Measurements from ENCODE around the gene SMTN. TPM values are rescaled to one million over a fixed set of nuclear protein-coding genes. Genes with fewer than 3 reads are reported as not detected.
"Not testable (repeated sequence)": the region's sequence is repeated elsewhere in the genome, so short reads cannot be mapped to it uniquely, and the experiment has no call there.

The SMTN gene
- total and polyA plus RNA-seq, 8 donors, result 71.0 to 99.7 (median 88.2) TPM

DNA sequence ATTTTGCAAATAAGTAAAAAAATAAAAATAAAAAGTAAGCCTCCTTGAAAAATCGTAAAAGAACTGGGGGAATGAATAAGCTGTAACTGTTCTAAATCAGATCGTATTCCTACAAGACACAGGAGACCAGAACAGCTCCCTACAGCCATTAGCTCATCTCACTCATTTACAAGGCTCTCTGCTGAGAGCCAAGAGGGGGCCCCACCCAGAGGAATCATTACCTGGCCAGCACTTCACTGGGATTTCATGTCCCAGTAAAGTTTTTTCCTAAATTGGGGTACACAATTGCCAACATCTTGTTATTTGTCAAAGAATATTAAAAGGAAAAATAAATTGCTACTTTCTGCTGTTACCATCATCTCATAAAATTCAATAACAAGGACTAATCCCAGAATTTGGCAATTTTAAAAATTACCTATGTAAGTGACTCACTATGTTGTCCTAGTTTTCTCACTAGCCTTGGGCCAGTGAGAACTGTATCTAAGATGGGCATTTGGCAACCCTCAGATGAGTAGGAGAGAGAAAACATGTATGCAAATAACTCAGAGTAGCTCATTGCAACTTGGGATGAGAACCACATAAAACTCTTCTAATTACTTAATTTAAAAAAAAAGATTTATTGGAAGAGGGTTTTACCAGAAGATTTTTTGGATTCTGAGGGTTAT lies 18.4 kb upstream of the SMTN start:
- ATAC-seq, result no peak
- H3K27ac ChIP-seq, result no peak overlapping the region

DNA sequence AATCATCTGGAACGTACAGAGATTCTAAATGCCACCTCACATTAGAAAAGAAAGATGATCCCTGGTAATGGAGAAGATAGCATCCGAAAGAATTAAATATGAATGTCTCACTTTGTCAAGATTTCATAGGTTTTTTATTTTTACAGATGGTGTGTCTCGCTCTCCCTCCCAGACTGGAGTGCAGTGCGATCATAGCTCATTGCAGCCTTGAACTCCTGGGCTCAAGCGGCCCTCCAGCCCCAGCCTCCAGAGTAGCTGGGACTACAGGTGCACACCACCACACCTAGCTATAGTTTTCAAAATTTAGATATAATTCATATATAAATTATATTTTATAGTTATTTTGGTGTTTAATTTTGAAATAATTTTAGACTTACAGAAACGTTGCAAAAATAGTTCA lies 16.7 kb upstream of the SMTN start:
- ATAC-seq, result no peak
- Histone ChIP-seq H3K4me3 (no peak overlapping the region), H3K4me1 (peaks cover 0 to 5% of the 10 kb centered on the region in 2 donors), H3K27ac (no peak overlapping the region), H3K9me3 (no peaks in the 10 kb centered on the region), H3K27me3 (no peaks in the 10 kb centered on the region), H3K36me3 (no peaks in the 10 kb centered on the region)
- no peak for DNase-seq
- TF ChIP-seq, protein P1, sequence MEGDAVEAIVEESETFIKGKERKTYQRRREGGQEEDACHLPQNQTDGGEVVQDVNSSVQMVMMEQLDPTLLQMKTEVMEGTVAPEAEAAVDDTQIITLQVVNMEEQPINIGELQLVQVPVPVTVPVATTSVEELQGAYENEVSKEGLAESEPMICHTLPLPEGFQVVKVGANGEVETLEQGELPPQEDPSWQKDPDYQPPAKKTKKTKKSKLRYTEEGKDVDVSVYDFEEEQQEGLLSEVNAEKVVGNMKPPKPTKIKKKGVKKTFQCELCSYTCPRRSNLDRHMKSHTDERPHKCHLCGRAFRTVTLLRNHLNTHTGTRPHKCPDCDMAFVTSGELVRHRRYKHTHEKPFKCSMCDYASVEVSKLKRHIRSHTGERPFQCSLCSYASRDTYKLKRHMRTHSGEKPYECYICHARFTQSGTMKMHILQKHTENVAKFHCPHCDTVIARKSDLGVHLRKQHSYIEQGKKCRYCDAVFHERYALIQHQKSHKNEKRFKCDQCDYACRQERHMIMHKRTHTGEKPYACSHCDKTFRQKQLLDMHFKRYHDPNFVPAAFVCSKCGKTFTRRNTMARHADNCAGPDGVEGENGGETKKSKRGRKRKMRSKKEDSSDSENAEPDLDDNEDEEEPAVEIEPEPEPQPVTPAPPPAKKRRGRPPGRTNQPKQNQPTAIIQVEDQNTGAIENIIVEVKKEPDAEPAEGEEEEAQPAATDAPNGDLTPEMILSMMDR (IDR thresholded peaks at IDR 0.05), result no peak
- intact Hi-C loops (cut with DNase I), result no loop called here

More for the DNA sequence above, 18.4 kb upstream of the SMTN start:
- intact Hi-C loops (cut with DNase I), result no loop called here
- Histone ChIP-seq H3K36me3 (no peaks in the 10 kb centered on the region), H3K4me3 (no peak overlapping the region), H3K4me1 (peaks cover 0 to 5% of the 10 kb centered on the region in 2 donors), H3K27me3 (no peaks in the 10 kb centered on the region), H3K9me3 (no peaks in the 10 kb centered on the region)
- TF ChIP-seq, protein P1 (IDR thresholded peaks at IDR 0.05), result no peak
- no peak for DNase-seq

DNA sequence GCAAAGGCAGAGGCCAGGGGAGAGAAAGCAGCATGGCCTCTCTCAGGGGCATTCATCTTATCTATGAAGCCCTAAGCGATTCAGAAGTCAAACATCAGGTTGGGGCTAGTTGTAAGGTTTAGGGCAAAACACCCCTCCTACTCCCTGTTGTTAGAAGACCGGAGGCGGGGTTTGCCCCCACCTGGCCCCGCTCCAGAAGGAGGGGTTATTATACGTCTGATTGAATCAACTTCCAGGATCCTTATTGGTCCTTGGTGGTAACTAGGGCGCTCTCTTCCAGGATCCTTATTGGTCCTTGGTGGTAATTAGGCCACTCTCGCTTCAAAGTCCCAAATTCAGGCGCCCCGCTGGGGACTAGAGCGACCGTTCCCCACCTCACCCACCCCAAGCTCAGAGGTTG lies 12.1 kb upstream of the SMTN start:
- Histone ChIP-seq H3K27me3 (no peaks in the 10 kb centered on the region), H3K36me3 (no peaks in the 10 kb centered on the region), H3K4me3 (no peak overlapping the region), H3K4me1 (no peaks in the 10 kb centered on the region), H3K9me3 (no peaks in the 10 kb centered on the region), H3K27ac (no peak overlapping the region)
- DNase-seq (no peak), ATAC-seq (no peak)
- intact Hi-C loops (cut with DNase I), result no loop called here
- TF ChIP-seq, protein P1 (IDR thresholded peaks at IDR 0.05), result no peak

GRCh38 chr22:31069691-31070314 lies 11.3 kb upstream of the SMTN start:
- intact Hi-C loops (cut with DNase I); DNase-seq; H3K4me1 ChIP-seq; ATAC-seq; H3K9me3 ChIP-seq; H3K36me3 ChIP-seq; H3K27ac ChIP-seq; H3K27me3 ChIP-seq; H3K4me3 ChIP-seq: not testable (repeated sequence)

- ATAC-seq; H3K36me3 ChIP-seq; H3K27me3 ChIP-seq; H3K4me3 ChIP-seq; H3K27ac ChIP-seq; H3K9me3 ChIP-seq; intact Hi-C loops (cut with DNase I); H3K4me1 ChIP-seq; DNase-seq: not testable (repeated sequence)
Measured at GRCh38 chr22:31073125-31073524, 8.0 kb upstream of the SMTN start.

DNA sequence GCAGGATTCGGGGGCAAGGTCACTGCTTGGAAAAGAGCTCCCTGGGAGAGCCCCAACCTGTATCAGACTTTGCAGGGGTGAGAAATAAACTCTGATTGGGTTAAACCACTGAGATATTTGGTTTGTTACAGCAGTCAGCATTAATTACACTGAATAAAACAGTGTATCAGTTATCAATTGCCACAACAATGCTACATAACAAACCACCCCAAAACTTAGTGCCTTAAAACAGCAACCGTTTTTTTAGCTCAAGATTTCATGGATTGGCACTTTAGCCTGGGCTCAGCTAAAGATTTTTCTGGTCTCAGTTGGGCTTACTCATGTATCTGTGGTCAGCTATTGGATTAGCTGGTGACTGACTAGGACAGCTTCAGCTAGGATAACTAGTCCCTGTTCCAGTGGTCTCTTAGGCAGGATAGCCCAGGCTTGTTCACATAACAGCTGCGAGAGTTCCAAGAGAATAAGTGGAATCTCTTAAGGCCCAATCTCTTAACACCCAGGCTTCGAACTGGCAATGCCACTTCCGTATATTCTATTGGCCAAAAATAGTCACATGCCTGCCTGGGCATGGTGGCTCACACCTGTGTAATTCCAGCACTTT lies 7.5 kb upstream of the SMTN start:
- H3K4me1 ChIP-seq; intact Hi-C loops (cut with DNase I); H3K4me3 ChIP-seq; H3K27ac ChIP-seq; H3K27me3 ChIP-seq; ATAC-seq; H3K9me3 ChIP-seq; DNase-seq; H3K36me3 ChIP-seq: not testable (repeated sequence)

Measured in left lung (tissue), 10 donors.